Activated T-helper 1 cell treated with anti-CD3 and anti-CD28 coated beads, Interleukin-12 subunit alpha, Interleukin-12 subunit beta, Interleukin-2, Interleukin-4 antibody, amounts not matched to agents 30 ng/mL and 10 ng/mL and 1 ng/mL, durations not matched to agents 14 hours and 24 hours and 36 hours (primary cell): ENCODE data around the gene IL1RAPL1. TPM values are rescaled to one million over a fixed set of nuclear protein-coding genes. Genes with fewer than 3 reads are reported as not detected.

Experiments
- DNase-seq: peaks from one replicate; pipeline ENCODE4 v3.0.0; 2021; ENCODE audit warnings: low spot score
- H3K27ac Mint-ChIP-seq: one replicate; pipeline ENCODE4 v1.8.0; 2021; ENCODE audit warnings: mild to moderate bottlenecking, mixed read lengths
- H3K27me3 Mint-ChIP-seq: one replicate; pipeline ENCODE4 v1.8.0; 2022; ENCODE audit warnings: mild to moderate bottlenecking, moderate library complexity, mixed read lengths; ENCODE audit not compliant: insufficient read depth
- H3K36me3 Mint-ChIP-seq: one replicate; pipeline ENCODE4 v1.8.0; 2021; ENCODE audit warnings: low read depth, mixed read lengths
- H3K4me1 Mint-ChIP-seq: one replicate; pipeline ENCODE4 v1.8.0; 2021; ENCODE audit warnings: low read depth, mixed read lengths
- H3K4me3 Mint-ChIP-seq: one replicate; pipeline ENCODE4 v1.8.0; 2021; ENCODE audit warnings: mild to moderate bottlenecking, moderate library complexity, mixed read lengths
- H3K9me3 Mint-ChIP-seq: one replicate; pipeline ENCODE4 v1.8.0; 2021; ENCODE audit warnings: mixed read lengths
- intact Hi-C: fragments of 100-400 bp; cut with micrococcal nuclease; formaldehyde crosslinking; loops from one replicate; pipeline ENCODE4 v1.15.1; 2024
- total RNA-seq: library from RNA; stranded (reverse); gene quantifications from 2 replicates; pipeline ENCODE4 v1.2.3, GENCODE V29; 2022

Gene IL1RAPL1
- total RNA-seq, 1 donor from 2014 or later, result not detected

- Mint-ChIP-seq H3K27me3 (no peaks in the 10 kb centered on the region), H3K27ac (no peak overlapping the region), H3K9me3 (no peaks in the 10 kb centered on the region), H3K4me3 (no peak overlapping the region), H3K36me3 (no peaks in the 10 kb centered on the region), H3K4me1 (no peaks in the 10 kb centered on the region)
- DNase-seq, result no peak
- intact Hi-C loops, result no loop called here
These were observed 263.7 kb downstream of the IL1RAPL1 start for GRCh38 chrX:28850955-28851354.

GRCh38 chrX:28851871-28852270, 264.6 kb downstream of the IL1RAPL1 start:
- H3K36me3 Mint-ChIP-seq, result no peaks in the 10 kb centered on the region
- no peaks in the 10 kb centered on the region for H3K9me3 Mint-ChIP-seq
- H3K4me1 Mint-ChIP-seq, result no peaks in the 10 kb centered on the region
- no peaks in the 10 kb centered on the region for H3K27me3 Mint-ChIP-seq
- H3K27ac Mint-ChIP-seq, result no peak overlapping the region
- H3K4me3 Mint-ChIP-seq, result no peak overlapping the region
- DNase-seq, result no peak
- intact Hi-C loops, result no loop called here

GRCh38 chrX:28854637-28855036, 267.4 kb downstream of the IL1RAPL1 start:
- H3K4me1 Mint-ChIP-seq, result no peaks in the 10 kb centered on the region
- H3K27ac Mint-ChIP-seq, result no peak overlapping the region
- no peak for DNase-seq
- no peaks in the 10 kb centered on the region for H3K27me3 Mint-ChIP-seq
- no peak overlapping the region for H3K4me3 Mint-ChIP-seq
- no peaks in the 10 kb centered on the region for H3K9me3 Mint-ChIP-seq
- intact Hi-C loops, result no loop called here
- no peaks in the 10 kb centered on the region for H3K36me3 Mint-ChIP-seq

- no peak for DNase-seq
- Mint-ChIP-seq H3K27me3 (no peaks in the 10 kb centered on the region), H3K4me1 (no peaks in the 10 kb centered on the region), H3K9me3 (no peaks in the 10 kb centered on the region), H3K27ac (no peak overlapping the region), H3K4me3 (no peak overlapping the region), H3K36me3 (no peaks in the 10 kb centered on the region)
- intact Hi-C loops, result no loop called here
These were observed 289.2 kb downstream of the IL1RAPL1 start for GRCh38 chrX:28876408-28876807.

GRCh38 chrX:28876901-28877300, 289.7 kb downstream of the IL1RAPL1 start:
- no peak for DNase-seq
- Mint-ChIP-seq H3K36me3 (no peaks in the 10 kb centered on the region), H3K4me1 (no peaks in the 10 kb centered on the region), H3K4me3 (no peak overlapping the region), H3K9me3 (no peaks in the 10 kb centered on the region), H3K27me3 (no peaks in the 10 kb centered on the region), H3K27ac (no peak overlapping the region)
- intact Hi-C loops, result no loop called here

- Mint-ChIP-seq H3K9me3 (no peaks in the 10 kb centered on the region), H3K27me3 (no peaks in the 10 kb centered on the region), H3K36me3 (no peaks in the 10 kb centered on the region), H3K4me1 (no peaks in the 10 kb centered on the region), H3K4me3 (no peak overlapping the region), H3K27ac (no peak overlapping the region)
- intact Hi-C loops, result no loop called here
- DNase-seq, result no peak
These were observed 292.9 kb downstream of the IL1RAPL1 start for GRCh38 chrX:28880136-28880535.

- H3K4me3 Mint-ChIP-seq, result no peak overlapping the region
- H3K27ac Mint-ChIP-seq, result no peak overlapping the region
- no peaks in the 10 kb centered on the region for H3K27me3 Mint-ChIP-seq
- intact Hi-C loops, result no loop called here
- DNase-seq, result no peak
- H3K4me1 Mint-ChIP-seq, result no peaks in the 10 kb centered on the region
- no peaks in the 10 kb centered on the region for H3K9me3 Mint-ChIP-seq
- no peaks in the 10 kb centered on the region for H3K36me3 Mint-ChIP-seq
These were observed 297.6 kb downstream of the IL1RAPL1 start for GRCh38 chrX:28884823-28885222.

- H3K9me3 Mint-ChIP-seq, result no peaks in the 10 kb centered on the region
- DNase-seq, result no peak
- H3K36me3 Mint-ChIP-seq, result no peaks in the 10 kb centered on the region
- H3K4me3 Mint-ChIP-seq, result no peak overlapping the region
- no peak overlapping the region for H3K27ac Mint-ChIP-seq
- H3K4me1 Mint-ChIP-seq, result no peaks in the 10 kb centered on the region
- intact Hi-C loops, result no loop called here
- H3K27me3 Mint-ChIP-seq, result no peaks in the 10 kb centered on the region
These were observed 301.2 kb downstream of the IL1RAPL1 start for GRCh38 chrX:28888416-28888815.

- intact Hi-C loops, result no loop called here
- Mint-ChIP-seq H3K36me3 (no peaks in the 10 kb centered on the region), H3K4me1 (no peaks in the 10 kb centered on the region), H3K4me3 (no peak overlapping the region), H3K9me3 (no peaks in the 10 kb centered on the region), H3K27me3 (no peaks in the 10 kb centered on the region), H3K27ac (no peak overlapping the region)
- DNase-seq, result no peak
These were observed 302.4 kb downstream of the IL1RAPL1 start for GRCh38 chrX:28889591-28890090.

- no peak overlapping the region for H3K27ac Mint-ChIP-seq
- intact Hi-C loops, result no loop called here
- no peak for DNase-seq
- no peaks in the 10 kb centered on the region for H3K36me3 Mint-ChIP-seq
- H3K4me3 Mint-ChIP-seq, result no peak overlapping the region
- no peaks in the 10 kb centered on the region for H3K4me1 Mint-ChIP-seq
- no peaks in the 10 kb centered on the region for H3K27me3 Mint-ChIP-seq
- H3K9me3 Mint-ChIP-seq, result peaks cover 3% of the 10 kb centered on the region
These were observed 314.4 kb downstream of the IL1RAPL1 start for GRCh38 chrX:28901637-28902036.

GRCh38 chrX:28910487-28910886, 323.2 kb downstream of the IL1RAPL1 start:
- H3K9me3 Mint-ChIP-seq, result no peaks in the 10 kb centered on the region
- H3K4me3 Mint-ChIP-seq, result no peak overlapping the region
- intact Hi-C loops, result no loop called here
- H3K27me3 Mint-ChIP-seq, result no peaks in the 10 kb centered on the region
- no peak for DNase-seq
- H3K4me1 Mint-ChIP-seq, result no peaks in the 10 kb centered on the region
- no peak overlapping the region for H3K27ac Mint-ChIP-seq
- no peaks in the 10 kb centered on the region for H3K36me3 Mint-ChIP-seq

GRCh38 chrX:28920153-28920943, 333.1 kb downstream of the IL1RAPL1 start:
- Mint-ChIP-seq H3K27ac (no peak overlapping the region), H3K36me3 (no peaks in the 10 kb centered on the region), H3K9me3 (no peaks in the 10 kb centered on the region), H3K27me3 (no peaks in the 10 kb centered on the region), H3K4me1 (no peaks in the 10 kb centered on the region), H3K4me3 (no peak overlapping the region)
- intact Hi-C loops, result no loop called here
- DNase-seq, result no peak

- DNase-seq, result no peak
- no peaks in the 10 kb centered on the region for H3K36me3 Mint-ChIP-seq
- H3K27me3 Mint-ChIP-seq, result peaks cover 1% of the 10 kb centered on the region
- H3K4me3 Mint-ChIP-seq, result no peak overlapping the region
- no peak overlapping the region for H3K27ac Mint-ChIP-seq
- intact Hi-C loops, result no loop called here
- H3K4me1 Mint-ChIP-seq, result no peaks in the 10 kb centered on the region
- no peaks in the 10 kb centered on the region for H3K9me3 Mint-ChIP-seq
These were observed 334.9 kb downstream of the IL1RAPL1 start for GRCh38 chrX:28922106-28922505.

- H3K27ac Mint-ChIP-seq, result no peak overlapping the region
- peaks cover 4% of the 10 kb centered on the region for H3K9me3 Mint-ChIP-seq
- no peak for DNase-seq
- no peak overlapping the region for H3K4me3 Mint-ChIP-seq
- no peaks in the 10 kb centered on the region for H3K4me1 Mint-ChIP-seq
- intact Hi-C loops, result no loop called here
- no peaks in the 10 kb centered on the region for H3K36me3 Mint-ChIP-seq
- H3K27me3 Mint-ChIP-seq, result no peaks in the 10 kb centered on the region
These were observed 359.6 kb downstream of the IL1RAPL1 start for GRCh38 chrX:28946846-28947245.
